Neural cell (in vitro differentiated cells): ENCODE results near the gene FLVCR1.

Source experiments
- EP300 ChIP-seq: fragments of 450-650 bp; conservative IDR thresholded peaks from 2 replicates; pipeline ENCODE4 v1.6.1; 2014; ENCODE audit warnings: antibody characterized with exemption, mild to moderate bottlenecking, moderate library complexity; ENCODE audit not compliant: poor library complexity, severe bottlenecking
- EZH2 ChIP-seq: fragments of 200-600, 300-800 bp; shearing (Covaris generic), sonication (generic); IDR thresholded peaks from 2 replicates; pipeline ENCODE4 v1.6.1; 2014; ENCODE audit warnings: antibody characterized with exemption, low read length, borderline replicate concordance, mild to moderate bottlenecking; ENCODE audit not compliant: insufficient read depth, poor library complexity, severe bottlenecking
- MXI1 ChIP-seq: fragments of 450-650 bp; conservative IDR thresholded peaks from 2 replicates; pipeline ENCODE4 v1.6.1; 2014; ENCODE audit warnings: antibody characterized with exemption, mild to moderate bottlenecking; ENCODE audit not compliant: poor library complexity, severe bottlenecking
- POLR2AphosphoS5 ChIP-seq: IDR thresholded peaks from 2 replicates; pipeline ENCODE4 v1.6.1; 2012
- RAD21 ChIP-seq: fragments of 450-650 bp; conservative IDR thresholded peaks from 2 replicates; pipeline ENCODE4 v1.6.1; 2014; ENCODE audit warnings: antibody characterized with exemption, mild to moderate bottlenecking, moderate library complexity
- SMC3 ChIP-seq: fragments of 450-650 bp; conservative IDR thresholded peaks from 2 replicates; pipeline ENCODE4 v1.6.1; 2014; ENCODE audit warnings: antibody characterized with exemption, mild to moderate bottlenecking, moderate library complexity; ENCODE audit not compliant: poor library complexity
- TAF1 ChIP-seq: IDR thresholded peaks from 2 replicates; pipeline ENCODE4 v1.6.1; 2012; ENCODE audit warnings: low read depth
- TF ChIP-seq, protein P1 (sequence below): fragments of 450-650 bp; IDR thresholded peaks from 2 replicates; pipeline ENCODE4 v1.5.1; 2014; ENCODE audit warnings: antibody characterized with exemption, mild to moderate bottlenecking, moderate library complexity; ENCODE audit not compliant: poor library complexity, severe bottlenecking
- TF ChIP-seq, protein P2 (sequence below): IDR thresholded peaks from 2 replicates; pipeline ENCODE4 v1.6.1; 2012; ENCODE audit warnings: borderline replicate concordance

- TF ChIP-seq, protein P1, sequence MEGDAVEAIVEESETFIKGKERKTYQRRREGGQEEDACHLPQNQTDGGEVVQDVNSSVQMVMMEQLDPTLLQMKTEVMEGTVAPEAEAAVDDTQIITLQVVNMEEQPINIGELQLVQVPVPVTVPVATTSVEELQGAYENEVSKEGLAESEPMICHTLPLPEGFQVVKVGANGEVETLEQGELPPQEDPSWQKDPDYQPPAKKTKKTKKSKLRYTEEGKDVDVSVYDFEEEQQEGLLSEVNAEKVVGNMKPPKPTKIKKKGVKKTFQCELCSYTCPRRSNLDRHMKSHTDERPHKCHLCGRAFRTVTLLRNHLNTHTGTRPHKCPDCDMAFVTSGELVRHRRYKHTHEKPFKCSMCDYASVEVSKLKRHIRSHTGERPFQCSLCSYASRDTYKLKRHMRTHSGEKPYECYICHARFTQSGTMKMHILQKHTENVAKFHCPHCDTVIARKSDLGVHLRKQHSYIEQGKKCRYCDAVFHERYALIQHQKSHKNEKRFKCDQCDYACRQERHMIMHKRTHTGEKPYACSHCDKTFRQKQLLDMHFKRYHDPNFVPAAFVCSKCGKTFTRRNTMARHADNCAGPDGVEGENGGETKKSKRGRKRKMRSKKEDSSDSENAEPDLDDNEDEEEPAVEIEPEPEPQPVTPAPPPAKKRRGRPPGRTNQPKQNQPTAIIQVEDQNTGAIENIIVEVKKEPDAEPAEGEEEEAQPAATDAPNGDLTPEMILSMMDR, result peak; percentile 32
- no peak for TF ChIP-seq MXI1
- TF ChIP-seq EP300, result no peak
- TF ChIP-seq RAD21, result no peak
- no peak for TF ChIP-seq EZH2
- no peak for TF ChIP-seq SMC3
- TF ChIP-seq, protein P2, sequence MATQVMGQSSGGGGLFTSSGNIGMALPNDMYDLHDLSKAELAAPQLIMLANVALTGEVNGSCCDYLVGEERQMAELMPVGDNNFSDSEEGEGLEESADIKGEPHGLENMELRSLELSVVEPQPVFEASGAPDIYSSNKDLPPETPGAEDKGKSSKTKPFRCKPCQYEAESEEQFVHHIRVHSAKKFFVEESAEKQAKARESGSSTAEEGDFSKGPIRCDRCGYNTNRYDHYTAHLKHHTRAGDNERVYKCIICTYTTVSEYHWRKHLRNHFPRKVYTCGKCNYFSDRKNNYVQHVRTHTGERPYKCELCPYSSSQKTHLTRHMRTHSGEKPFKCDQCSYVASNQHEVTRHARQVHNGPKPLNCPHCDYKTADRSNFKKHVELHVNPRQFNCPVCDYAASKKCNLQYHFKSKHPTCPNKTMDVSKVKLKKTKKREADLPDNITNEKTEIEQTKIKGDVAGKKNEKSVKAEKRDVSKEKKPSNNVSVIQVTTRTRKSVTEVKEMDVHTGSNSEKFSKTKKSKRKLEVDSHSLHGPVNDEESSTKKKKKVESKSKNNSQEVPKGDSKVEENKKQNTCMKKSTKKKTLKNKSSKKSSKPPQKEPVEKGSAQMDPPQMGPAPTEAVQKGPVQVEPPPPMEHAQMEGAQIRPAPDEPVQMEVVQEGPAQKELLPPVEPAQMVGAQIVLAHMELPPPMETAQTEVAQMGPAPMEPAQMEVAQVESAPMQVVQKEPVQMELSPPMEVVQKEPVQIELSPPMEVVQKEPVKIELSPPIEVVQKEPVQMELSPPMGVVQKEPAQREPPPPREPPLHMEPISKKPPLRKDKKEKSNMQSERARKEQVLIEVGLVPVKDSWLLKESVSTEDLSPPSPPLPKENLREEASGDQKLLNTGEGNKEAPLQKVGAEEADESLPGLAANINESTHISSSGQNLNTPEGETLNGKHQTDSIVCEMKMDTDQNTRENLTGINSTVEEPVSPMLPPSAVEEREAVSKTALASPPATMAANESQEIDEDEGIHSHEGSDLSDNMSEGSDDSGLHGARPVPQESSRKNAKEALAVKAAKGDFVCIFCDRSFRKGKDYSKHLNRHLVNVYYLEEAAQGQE, result no peak
- TF ChIP-seq POLR2AphosphoS5, result no peak
- TF ChIP-seq TAF1, result no peak
These were observed 57.4 kb downstream of the FLVCR1 start for GRCh38 chr1:212915245-212916091.
